ENCODE results near the gene DNASE2.
A peak's percentile ranks its signal among the peaks of the same experiment; 100 is the strongest.

DNASE2 gene

GRCh38 chr19:12885749-12886650 lies 4.8 kb upstream of the DNASE2 start:
- DNase-seq = no peak

GRCh38 chr19:12884926-12885748 lies 3.9 kb upstream of the DNASE2 start:
- peak; percentile 88 for DNase-seq

GRCh38 chr19:12884627-12884925 lies 3.3 kb upstream of the DNASE2 start:
- DNase-seq = no peak

GRCh38 chr19:12884202-12884601 lies 3.0 kb upstream of the DNASE2 start:
- DNase-seq = no peak

GRCh38 chr19:12882589-12882988 lies 1.3 kb upstream of the DNASE2 start:
- DNase-seq = no peak

GRCh38 chr19:12880551-12881171 lies 588 bp downstream of the DNASE2 start:
- no peak for DNase-seq

- no peak for DNase-seq
These were observed 6.2 kb downstream of the DNASE2 start for GRCh38 chr19:12875086-12875485.

- no peak for DNase-seq
These were observed 7.1 kb downstream of the DNASE2 start for GRCh38 chr19:12873891-12874745.

GRCh38 chr19:12872941-12873890 lies 8.0 kb downstream of the DNASE2 start:
- peak; percentile 51 for DNase-seq

- DNase-seq = no peak
These were observed 9.0 kb downstream of the DNASE2 start for GRCh38 chr19:12872255-12872654.

- DNase-seq = no peak
These were observed 9.6 kb downstream of the DNASE2 start for GRCh38 chr19:12871681-12872080.

GRCh38 chr19:12868540-12869112 lies 12.6 kb downstream of the DNASE2 start:
- no peak for DNase-seq

GRCh38 chr19:12867120-12868099 lies 13.8 kb downstream of the DNASE2 start:
- peak; percentile 64 for DNase-seq

GRCh38 chr19:12866416-12867119 lies 14.7 kb downstream of the DNASE2 start:
- DNase-seq = no peak

GRCh38 chr19:12865746-12866415 lies 15.4 kb downstream of the DNASE2 start:
- DNase-seq = no peak

GRCh38 chr19:12864721-12865715 lies 16.2 kb downstream of the DNASE2 start:
- no peak for DNase-seq

GRCh38 chr19:12864143-12864542 lies 17.1 kb downstream of the DNASE2 start:
- DNase-seq = no peak
